Measurements from ENCODE around the gene ATF4.

ATF4 gene

DNA sequence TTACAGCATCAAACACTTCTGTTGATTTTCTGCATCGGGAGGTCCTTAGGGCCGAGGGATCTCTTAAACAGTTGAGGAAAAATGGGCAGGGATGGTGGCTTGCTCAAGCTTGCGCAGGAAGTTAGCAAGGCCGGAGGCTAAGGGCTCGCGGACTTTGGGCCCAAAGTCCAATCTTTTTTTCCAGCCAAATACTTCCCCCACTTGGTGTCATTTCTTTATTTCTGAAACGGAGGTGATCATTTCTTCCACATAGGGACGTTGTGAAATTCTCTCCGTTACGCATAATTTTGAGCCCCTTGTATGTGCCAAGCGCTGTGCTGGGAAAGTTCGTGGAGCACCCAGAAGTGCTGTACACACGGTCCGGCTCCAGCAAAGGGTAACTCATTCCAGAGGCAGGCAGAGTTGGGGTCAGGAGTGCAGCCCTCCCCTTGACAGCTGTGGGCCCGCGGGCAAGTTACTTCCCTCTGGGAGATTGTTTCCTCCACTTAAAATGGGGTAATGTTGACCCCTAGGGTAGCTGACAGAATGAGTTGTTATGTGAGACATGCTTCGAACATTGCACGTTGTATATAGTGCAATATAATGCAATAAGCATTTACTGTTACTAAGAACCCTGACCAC, 17.5 kb upstream of the ATF4 start:
- TF ChIP-seq TAF1 (IDR thresholded peaks at IDR 0.05; ENCODE audit: low read depth) (no peak), EGR1 (IDR thresholded peaks at IDR 0.05) (no peak), CREB1 (IDR thresholded peaks at IDR 0.05; ENCODE audit: low read depth) (no peak), CEBPB (IDR thresholded peaks at IDR 0.05) (no peak), EP300 (IDR thresholded peaks at IDR 0.05; ENCODE audit: borderline replicate concordance) (no peak), RAD21 (IDR thresholded peaks at IDR 0.05; ENCODE audit: low read depth) (no peak), ZBTB7A (IDR thresholded peaks at IDR 0.05; ENCODE audit: low read depth) (no peak), NFIC (IDR thresholded peaks at IDR 0.05) (no peak)
- TF ChIP-seq, protein P1, sequence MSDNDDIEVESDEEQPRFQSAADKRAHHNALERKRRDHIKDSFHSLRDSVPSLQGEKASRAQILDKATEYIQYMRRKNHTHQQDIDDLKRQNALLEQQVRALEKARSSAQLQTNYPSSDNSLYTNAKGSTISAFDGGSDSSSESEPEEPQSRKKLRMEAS (IDR thresholded peaks at IDR 0.05): no peak
- TF ChIP-seq, protein P2, sequence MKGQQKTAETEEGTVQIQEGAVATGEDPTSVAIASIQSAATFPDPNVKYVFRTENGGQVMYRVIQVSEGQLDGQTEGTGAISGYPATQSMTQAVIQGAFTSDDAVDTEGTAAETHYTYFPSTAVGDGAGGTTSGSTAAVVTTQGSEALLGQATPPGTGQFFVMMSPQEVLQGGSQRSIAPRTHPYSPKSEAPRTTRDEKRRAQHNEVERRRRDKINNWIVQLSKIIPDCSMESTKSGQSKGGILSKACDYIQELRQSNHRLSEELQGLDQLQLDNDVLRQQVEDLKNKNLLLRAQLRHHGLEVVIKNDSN (IDR thresholded peaks at IDR 0.05): no peak

DNA sequence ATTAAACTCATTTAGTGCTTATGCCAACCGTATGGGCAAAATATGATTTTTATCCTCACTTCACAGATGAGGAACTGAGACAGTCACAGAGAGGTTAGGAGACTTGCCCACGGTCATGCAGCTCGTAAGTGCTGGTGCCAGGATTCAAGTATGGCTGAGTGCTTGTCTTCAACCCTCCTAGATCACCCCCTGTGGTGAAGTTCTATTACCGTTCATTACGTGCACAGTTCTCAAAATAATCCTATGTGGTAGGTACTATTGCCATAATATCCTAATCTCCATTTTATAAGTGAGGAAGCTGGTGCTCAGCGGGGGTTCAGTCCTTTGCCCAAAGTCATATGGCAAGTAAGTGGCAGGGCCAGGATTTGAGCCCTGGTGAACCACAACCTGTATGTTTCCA, 16.7 kb upstream of the ATF4 start:
- TF ChIP-seq FOXM1 (IDR thresholded peaks at IDR 0.05; ENCODE audit: borderline replicate concordance, low read depth): no peak
- TF ChIP-seq EGR1 (IDR thresholded peaks at IDR 0.05): no peak
- no peak for TF ChIP-seq YY1 (IDR thresholded peaks at IDR 0.05; ENCODE audit: low read depth)
- no peak for TF ChIP-seq TEAD4 (IDR thresholded peaks at IDR 0.05)
- no peak for TF ChIP-seq RAD21 (IDR thresholded peaks at IDR 0.05; ENCODE audit: low read depth)
- no peak for TF ChIP-seq TCF12 (IDR thresholded peaks at IDR 0.05; ENCODE audit: low read depth)
- TF ChIP-seq NFIC (IDR thresholded peaks at IDR 0.05): no peak
- no peak for TF ChIP-seq CEBPB (IDR thresholded peaks at IDR 0.05)

DNA sequence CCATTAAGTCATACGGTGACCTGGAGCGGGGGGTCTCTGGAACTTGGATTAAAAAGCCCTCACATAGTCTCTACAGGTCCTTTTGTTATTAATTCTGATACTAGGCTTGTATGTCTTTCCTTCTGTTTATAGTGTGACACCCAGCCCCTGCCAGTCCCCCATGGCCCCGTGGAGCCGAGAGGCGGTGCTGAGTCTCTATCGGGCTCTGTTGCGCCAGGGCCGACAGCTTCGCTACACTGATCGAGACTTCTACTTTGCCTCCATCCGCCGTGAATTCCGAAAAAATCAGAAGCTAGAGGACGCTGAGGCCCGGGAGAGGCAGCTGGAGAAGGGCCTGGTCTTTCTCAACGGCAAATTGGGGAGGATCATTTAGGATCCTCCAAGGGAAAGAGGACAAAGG, 16.3 kb upstream of the ATF4 start:
- TF ChIP-seq, protein P3, sequence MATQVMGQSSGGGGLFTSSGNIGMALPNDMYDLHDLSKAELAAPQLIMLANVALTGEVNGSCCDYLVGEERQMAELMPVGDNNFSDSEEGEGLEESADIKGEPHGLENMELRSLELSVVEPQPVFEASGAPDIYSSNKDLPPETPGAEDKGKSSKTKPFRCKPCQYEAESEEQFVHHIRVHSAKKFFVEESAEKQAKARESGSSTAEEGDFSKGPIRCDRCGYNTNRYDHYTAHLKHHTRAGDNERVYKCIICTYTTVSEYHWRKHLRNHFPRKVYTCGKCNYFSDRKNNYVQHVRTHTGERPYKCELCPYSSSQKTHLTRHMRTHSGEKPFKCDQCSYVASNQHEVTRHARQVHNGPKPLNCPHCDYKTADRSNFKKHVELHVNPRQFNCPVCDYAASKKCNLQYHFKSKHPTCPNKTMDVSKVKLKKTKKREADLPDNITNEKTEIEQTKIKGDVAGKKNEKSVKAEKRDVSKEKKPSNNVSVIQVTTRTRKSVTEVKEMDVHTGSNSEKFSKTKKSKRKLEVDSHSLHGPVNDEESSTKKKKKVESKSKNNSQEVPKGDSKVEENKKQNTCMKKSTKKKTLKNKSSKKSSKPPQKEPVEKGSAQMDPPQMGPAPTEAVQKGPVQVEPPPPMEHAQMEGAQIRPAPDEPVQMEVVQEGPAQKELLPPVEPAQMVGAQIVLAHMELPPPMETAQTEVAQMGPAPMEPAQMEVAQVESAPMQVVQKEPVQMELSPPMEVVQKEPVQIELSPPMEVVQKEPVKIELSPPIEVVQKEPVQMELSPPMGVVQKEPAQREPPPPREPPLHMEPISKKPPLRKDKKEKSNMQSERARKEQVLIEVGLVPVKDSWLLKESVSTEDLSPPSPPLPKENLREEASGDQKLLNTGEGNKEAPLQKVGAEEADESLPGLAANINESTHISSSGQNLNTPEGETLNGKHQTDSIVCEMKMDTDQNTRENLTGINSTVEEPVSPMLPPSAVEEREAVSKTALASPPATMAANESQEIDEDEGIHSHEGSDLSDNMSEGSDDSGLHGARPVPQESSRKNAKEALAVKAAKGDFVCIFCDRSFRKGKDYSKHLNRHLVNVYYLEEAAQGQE (IDR thresholded peaks at IDR 0.05; ENCODE audit: low read depth): no peak
- TF ChIP-seq CREB1 (IDR thresholded peaks at IDR 0.05; ENCODE audit: low read depth) (no peak), TCF12 (IDR thresholded peaks at IDR 0.05; ENCODE audit: low read depth) (no peak), FOXM1 (IDR thresholded peaks at IDR 0.05; ENCODE audit: borderline replicate concordance, low read depth) (no peak), TEAD4 (IDR thresholded peaks at IDR 0.05) (no peak), EGR1 (IDR thresholded peaks at IDR 0.05) (no peak)

DNA sequence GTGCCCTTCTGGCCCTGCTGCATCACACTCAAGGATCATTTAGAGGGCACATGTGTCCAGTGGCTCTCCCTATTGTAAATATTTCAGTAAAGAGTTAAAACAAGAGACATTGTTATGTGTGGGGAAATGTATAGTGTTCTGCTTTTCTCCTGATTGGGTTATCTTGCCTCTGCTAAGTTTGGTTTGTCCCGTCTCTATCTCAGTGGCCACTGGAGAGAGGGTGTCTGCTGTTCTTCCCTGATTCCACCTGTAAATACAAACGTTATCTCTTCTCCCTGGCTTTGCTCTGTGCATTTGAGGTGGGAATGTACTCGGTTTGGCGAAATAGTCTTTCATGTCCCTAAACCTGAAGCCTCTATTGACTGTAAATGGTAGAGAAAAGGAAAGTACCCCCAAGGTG, 12.0 kb upstream of the ATF4 start:
- TF ChIP-seq, protein P3 (IDR thresholded peaks at IDR 0.05; ENCODE audit: low read depth): no peak
- TF ChIP-seq TCF12 (IDR thresholded peaks at IDR 0.05; ENCODE audit: low read depth) (no peak), YY1 (IDR thresholded peaks at IDR 0.05; ENCODE audit: low read depth) (no peak), NFIC (IDR thresholded peaks at IDR 0.05) (no peak), TEAD4 (IDR thresholded peaks at IDR 0.05) (no peak), FOXM1 (IDR thresholded peaks at IDR 0.05; ENCODE audit: borderline replicate concordance, low read depth) (no peak), CEBPB (IDR thresholded peaks at IDR 0.05) (no peak), EP300 (IDR thresholded peaks at IDR 0.05; ENCODE audit: borderline replicate concordance) (no peak), EGR1 (IDR thresholded peaks at IDR 0.05) (no peak), TAF1 (IDR thresholded peaks at IDR 0.05; ENCODE audit: low read depth) (no peak), CREB1 (IDR thresholded peaks at IDR 0.05; ENCODE audit: low read depth) (no peak), ZBTB7A (IDR thresholded peaks at IDR 0.05; ENCODE audit: low read depth) (no peak), RAD21 (IDR thresholded peaks at IDR 0.05; ENCODE audit: low read depth) (no peak)
- TF ChIP-seq, protein P2 (IDR thresholded peaks at IDR 0.05): no peak
- TF ChIP-seq, protein P1 (IDR thresholded peaks at IDR 0.05): no peak

DNA sequence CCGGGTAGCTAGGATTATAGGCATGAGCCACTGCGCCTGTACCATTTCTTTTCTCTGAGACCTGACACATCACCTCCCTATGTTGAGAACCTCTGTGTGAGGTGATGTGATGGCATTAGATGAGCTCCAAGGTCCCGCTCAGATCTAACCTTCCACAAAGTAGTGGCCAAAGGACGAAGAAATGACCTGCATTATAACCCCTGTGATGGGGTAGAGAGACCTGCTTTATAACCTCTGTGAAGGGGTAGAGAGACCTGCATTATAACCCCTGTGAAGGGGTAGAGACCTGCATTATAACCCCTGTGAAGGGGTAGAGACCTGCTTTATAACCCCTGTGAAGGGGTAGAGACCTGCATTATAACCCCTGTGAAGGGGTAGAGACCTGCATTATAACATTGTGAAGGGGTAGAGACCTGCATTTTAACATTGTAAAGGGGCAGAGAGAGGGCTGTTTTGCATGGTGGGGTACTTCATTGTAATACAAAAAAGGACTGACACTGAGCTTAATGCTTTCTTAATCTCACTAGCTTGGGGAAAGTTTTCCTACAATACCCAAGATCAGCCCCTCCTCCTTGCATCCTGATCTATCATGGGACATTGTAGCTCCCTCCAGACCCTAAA, 9.7 kb upstream of the ATF4 start:
- TF ChIP-seq TCF12 (IDR thresholded peaks at IDR 0.05; ENCODE audit: low read depth): no peak

DNA sequence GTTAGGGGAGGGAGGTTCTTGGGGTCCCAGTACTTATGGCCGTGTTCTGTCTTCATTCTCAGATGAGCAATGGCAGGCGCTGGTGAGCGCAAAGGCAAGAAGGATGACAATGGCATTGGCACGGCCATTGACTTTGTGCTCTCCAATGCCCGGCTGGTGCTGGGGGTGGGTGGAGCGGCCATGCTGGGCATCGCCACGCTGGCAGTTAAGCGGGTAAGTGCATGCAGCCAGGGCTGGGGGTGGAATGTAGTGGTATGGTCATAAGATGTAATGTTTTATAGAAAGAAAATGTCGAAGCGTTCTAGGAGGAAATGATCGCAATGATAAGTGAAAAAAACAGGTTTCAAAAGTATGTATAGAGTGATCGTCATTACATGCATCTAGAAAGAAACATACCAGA, 9.1 kb upstream of the ATF4 start:
- TF ChIP-seq YY1 (IDR thresholded peaks at IDR 0.05; ENCODE audit: low read depth) (no peak), EGR1 (IDR thresholded peaks at IDR 0.05) (no peak), RAD21 (IDR thresholded peaks at IDR 0.05; ENCODE audit: low read depth) (no peak)
